Ishikawa (cell line): ENCODE measurements around the gene C5orf58.

Source experiments
- CEBPB ChIP-seq: IDR thresholded peaks from 2 replicates; pipeline ENCODE4 v1.6.1; 2012
- CREB1 ChIP-seq: IDR thresholded peaks from 2 replicates; pipeline ENCODE4 v1.6.1; 2012; ENCODE audit warnings: low read depth
- EGR1 ChIP-seq: IDR thresholded peaks from 2 replicates; pipeline ENCODE4 v1.6.1; 2012
- EP300 ChIP-seq: IDR thresholded peaks from 2 replicates; pipeline ENCODE4 v1.6.1; 2012; ENCODE audit warnings: borderline replicate concordance
- FOXM1 ChIP-seq: IDR thresholded peaks from 2 replicates; pipeline ENCODE4 v1.6.1; 2012; ENCODE audit warnings: low read depth, borderline replicate concordance
- MAX ChIP-seq: IDR thresholded peaks from 2 replicates; pipeline ENCODE4 v1.6.1; 2012
- NFIC ChIP-seq: IDR thresholded peaks from 2 replicates; pipeline ENCODE4 v1.6.1; 2012
- RAD21 ChIP-seq: IDR thresholded peaks from 2 replicates; pipeline ENCODE4 v1.6.1; 2012; ENCODE audit warnings: low read depth
- REST ChIP-seq: IDR thresholded peaks from 2 replicates; pipeline ENCODE4 v1.6.1; 2012; ENCODE audit warnings: low read depth, mild to moderate bottlenecking
- TAF1 ChIP-seq: IDR thresholded peaks from 2 replicates; pipeline ENCODE4 v1.6.1; 2012; ENCODE audit warnings: low read depth, mild to moderate bottlenecking
- TCF12 ChIP-seq: IDR thresholded peaks from 2 replicates; pipeline ENCODE4 v1.6.1; 2012; ENCODE audit warnings: low read depth
- TEAD4 ChIP-seq: IDR thresholded peaks from 2 replicates; pipeline ENCODE4 v1.6.1; 2012
- USF1 ChIP-seq: IDR thresholded peaks from 2 replicates; pipeline ENCODE4 v1.6.1; 2012
- YY1 ChIP-seq: IDR thresholded peaks from 2 replicates; pipeline ENCODE4 v1.6.1; 2012; ENCODE audit warnings: low read depth
- ZBTB7A ChIP-seq: IDR thresholded peaks from 2 replicates; pipeline ENCODE4 v1.6.1; 2012; ENCODE audit warnings: low read depth

C5orf58 gene

GRCh38 chr5:170265522-170265921 lies 32.7 kb downstream of the C5orf58 start:
- TF ChIP-seq USF1 (no peak), EGR1 (no peak), YY1 (no peak), TAF1 (no peak), TCF12 (no peak), ZBTB7A (no peak), TEAD4 (no peak), EP300 (no peak), CREB1 (no peak), FOXM1 (no peak), RAD21 (no peak), NFIC (no peak), REST (no peak), MAX (no peak), CEBPB (no peak)

GRCh38 chr5:170266570-170267381 lies 34.0 kb downstream of the C5orf58 start:
- TF ChIP-seq CEBPB (no peak), USF1 (no peak), NFIC (no peak), EGR1 (no peak), TCF12 (no peak), RAD21 (no peak), CREB1 (no peak), REST (no peak), FOXM1 (no peak), YY1 (no peak), EP300 (no peak)

- no peak for TF ChIP-seq USF1
- no peak for TF ChIP-seq EGR1
- TF ChIP-seq FOXM1 = no peak
- TF ChIP-seq EP300 = no peak
- TF ChIP-seq RAD21 = peak; percentile 81
- no peak for TF ChIP-seq NFIC
- TF ChIP-seq TAF1 = no peak
- TF ChIP-seq ZBTB7A = no peak
- TF ChIP-seq YY1 = no peak
- no peak for TF ChIP-seq MAX
- no peak for TF ChIP-seq CEBPB
- TF ChIP-seq CREB1 = no peak
- no peak for TF ChIP-seq TCF12
- peak; percentile 72 for TF ChIP-seq TEAD4
- no peak for TF ChIP-seq REST
Measured at GRCh38 chr5:170267431-170268152, 34.8 kb downstream of the C5orf58 start.
